Activated naive CD8-positive, alpha-beta T cell treated with anti-CD3 and anti-CD28 coated beads, Interleukin-2, amount 50 U/mL, for 24 hours (primary cell): ENCODE results near the gene ZNF48.

Experiments
- ATAC-seq: fragments of 150-1000 bp; cut with Tn5 transposase; one replicate; pipeline ENCODE4 v1.10.0; 2021
- DNase-seq: peaks from one replicate; pipeline ENCODE4 v3.0.0; 2021
- H3K27ac Mint-ChIP-seq: one replicate; pipeline ENCODE4 v1.8.0; 2021; ENCODE audit warnings: mild to moderate bottlenecking, mixed read lengths
- H3K27me3 Mint-ChIP-seq: one replicate; pipeline ENCODE4 v1.8.0; 2021; ENCODE audit warnings: mixed read lengths
- H3K36me3 Mint-ChIP-seq: one replicate; pipeline ENCODE4 v1.8.0; 2021; ENCODE audit warnings: low read depth, mixed read lengths
- H3K4me1 Mint-ChIP-seq: one replicate; pipeline ENCODE4 v1.8.0; 2021; ENCODE audit warnings: mixed read lengths
- H3K4me3 Mint-ChIP-seq: one replicate; pipeline ENCODE4 v1.8.0; 2021; ENCODE audit warnings: mild to moderate bottlenecking, moderate library complexity, mixed read lengths
- H3K9me3 Mint-ChIP-seq: one replicate; pipeline ENCODE4 v1.8.0; 2021; ENCODE audit warnings: mixed read lengths

Gene ZNF48

GRCh38 chr16:30418350-30419181, 23.3 kb downstream of the ZNF48 start:
- H3K36me3 Mint-ChIP-seq: peaks cover 46% of the 10 kb centered on the region
- ATAC-seq: no peak
- peak overlapping the region; percentile 42 for H3K4me3 Mint-ChIP-seq
- peaks cover 31% of the 10 kb centered on the region for H3K4me1 Mint-ChIP-seq
- DNase-seq: no peak
- no peaks in the 10 kb centered on the region for H3K9me3 Mint-ChIP-seq
- peak overlapping the region; percentile 80 for H3K27ac Mint-ChIP-seq
- H3K27me3 Mint-ChIP-seq: no peaks in the 10 kb centered on the region

GRCh38 chr16:30421010-30421409, 25.8 kb downstream of the ZNF48 start:
- Mint-ChIP-seq H3K36me3 (peaks cover 50% of the 10 kb centered on the region), H3K4me1 (peaks cover 27% of the 10 kb centered on the region), H3K4me3 (no peak overlapping the region), H3K27ac (no peak overlapping the region), H3K27me3 (no peaks in the 10 kb centered on the region), H3K9me3 (no peaks in the 10 kb centered on the region)
- ATAC-seq (no peak), DNase-seq (no peak)

- DNase-seq: no peak
- Mint-ChIP-seq H3K4me1 (peaks cover 20% of the 10 kb centered on the region), H3K9me3 (no peaks in the 10 kb centered on the region), H3K4me3 (no peak overlapping the region), H3K27ac (no peak overlapping the region), H3K36me3 (peaks cover 18% of the 10 kb centered on the region), H3K27me3 (no peaks in the 10 kb centered on the region)
- ATAC-seq: no peak
Measured at GRCh38 chr16:30428055-30428454, 32.8 kb downstream of the ZNF48 start.

- peaks cover 8% of the 10 kb centered on the region for H3K36me3 Mint-ChIP-seq
- H3K4me1 Mint-ChIP-seq: peaks cover 28% of the 10 kb centered on the region
- no peaks in the 10 kb centered on the region for H3K27me3 Mint-ChIP-seq
- no peaks in the 10 kb centered on the region for H3K9me3 Mint-ChIP-seq
- no peak overlapping the region for H3K4me3 Mint-ChIP-seq
- peak; percentile 13 for ATAC-seq
- DNase-seq: no peak
- no peak overlapping the region for H3K27ac Mint-ChIP-seq
Measured at GRCh38 chr16:30429418-30429677, 34.1 kb downstream of the ZNF48 start.

- peak; percentile 97 for ATAC-seq
- DNase-seq: peak; percentile 95
- no peak within 1 kb of the TSS for H3K4me3 Mint-ChIP-seq
- H3K4me1 Mint-ChIP-seq: peaks cover 33% of the 10 kb centered on the region
- H3K9me3 Mint-ChIP-seq: no peaks in the 10 kb centered on the region
- H3K27ac Mint-ChIP-seq: no peak within 1 kb of the TSS
- peaks cover 5% of the 10 kb centered on the region for H3K36me3 Mint-ChIP-seq
- H3K27me3 Mint-ChIP-seq: peaks cover 2% of the 10 kb centered on the region
Measured at GRCh38 chr16:30429678-30430427, 34.6 kb downstream of the ZNF48 start, which contains the start of gene DCTPP1. DCTPP1 (minus strand) TSS chr16:30430030; CDS start chr16:30429980, 50 bp downstream.

- no peak overlapping the region for H3K27ac Mint-ChIP-seq
- no peak overlapping the region for H3K4me3 Mint-ChIP-seq
- H3K27me3 Mint-ChIP-seq: peaks cover 3% of the 10 kb centered on the region
- peaks cover 36% of the 10 kb centered on the region for H3K4me1 Mint-ChIP-seq
- no peak for DNase-seq
- H3K36me3 Mint-ChIP-seq: peaks cover 5% of the 10 kb centered on the region
- no peaks in the 10 kb centered on the region for H3K9me3 Mint-ChIP-seq
- ATAC-seq: peak; percentile 18
Measured at GRCh38 chr16:30430428-30430970, 35.3 kb downstream of the ZNF48 start.

GRCh38 chr16:30434852-30435251, 39.6 kb downstream of the ZNF48 start:
- H3K4me3 Mint-ChIP-seq: peak overlapping the region; percentile 59
- H3K36me3 Mint-ChIP-seq: no peaks in the 10 kb centered on the region
- DNase-seq: peak; percentile 76
- peak overlapping the region; percentile 90 for H3K27ac Mint-ChIP-seq
- peaks cover 3% of the 10 kb centered on the region for H3K27me3 Mint-ChIP-seq
- no peaks in the 10 kb centered on the region for H3K9me3 Mint-ChIP-seq
- peaks cover 25% of the 10 kb centered on the region for H3K4me1 Mint-ChIP-seq
- peak; percentile 59 for ATAC-seq

- DNase-seq (no peak), ATAC-seq (no peak)
- peaks cover 3% of the 10 kb centered on the region for H3K27me3 Mint-ChIP-seq
- H3K27ac Mint-ChIP-seq: no peak overlapping the region
- H3K4me1 Mint-ChIP-seq: peaks cover 30% of the 10 kb centered on the region
- peaks cover 2% of the 10 kb centered on the region for H3K36me3 Mint-ChIP-seq
- H3K9me3 Mint-ChIP-seq: no peaks in the 10 kb centered on the region
- no peak overlapping the region for H3K4me3 Mint-ChIP-seq
Measured at GRCh38 chr16:30437511-30438046, 42.4 kb downstream of the ZNF48 start.

- ATAC-seq: no peak
- H3K27me3 Mint-ChIP-seq: peaks cover 3% of the 10 kb centered on the region
- H3K4me3 Mint-ChIP-seq: no peak overlapping the region
- no peaks in the 10 kb centered on the region for H3K9me3 Mint-ChIP-seq
- no peak overlapping the region for H3K27ac Mint-ChIP-seq
- H3K4me1 Mint-ChIP-seq: peaks cover 33% of the 10 kb centered on the region
- H3K36me3 Mint-ChIP-seq: peaks cover 11% of the 10 kb centered on the region
- DNase-seq: no peak
Measured at GRCh38 chr16:30438835-30439234, 43.6 kb downstream of the ZNF48 start.

GRCh38 chr16:30439720-30440348, 44.6 kb downstream of the ZNF48 start:
- Mint-ChIP-seq H3K4me1 (peaks cover 33% of the 10 kb centered on the region), H3K27me3 (peaks cover under 1% of the 10 kb centered on the region), H3K9me3 (no peaks in the 10 kb centered on the region), H3K4me3 (no peak overlapping the region), H3K27ac (no peak overlapping the region), H3K36me3 (peaks cover 17% of the 10 kb centered on the region)
- ATAC-seq (no peak), DNase-seq (no peak)

- H3K4me3 Mint-ChIP-seq: peak overlapping the region; percentile 91
- peaks cover 34% of the 10 kb centered on the region for H3K4me1 Mint-ChIP-seq
- ATAC-seq (no peak), DNase-seq (no peak)
- H3K27me3 Mint-ChIP-seq: no peaks in the 10 kb centered on the region
- no peak overlapping the region for H3K27ac Mint-ChIP-seq
- H3K36me3 Mint-ChIP-seq: peaks cover 22% of the 10 kb centered on the region
- H3K9me3 Mint-ChIP-seq: no peaks in the 10 kb centered on the region
Measured at GRCh38 chr16:30443631-30444030, 48.4 kb downstream of the ZNF48 start.

GRCh38 chr16:30444231-30445148, 49.3 kb downstream of the ZNF48 start:
- no peak for ATAC-seq
- peaks cover 35% of the 10 kb centered on the region for H3K4me1 Mint-ChIP-seq
- H3K36me3 Mint-ChIP-seq: peaks cover 22% of the 10 kb centered on the region
- DNase-seq: no peak
- peak overlapping the region; percentile 91 for H3K4me3 Mint-ChIP-seq
- peak overlapping the region; percentile 77 for H3K27ac Mint-ChIP-seq
- H3K27me3 Mint-ChIP-seq: no peaks in the 10 kb centered on the region
- no peaks in the 10 kb centered on the region for H3K9me3 Mint-ChIP-seq

- peak overlapping the region; percentile 77 for H3K27ac Mint-ChIP-seq
- H3K27me3 Mint-ChIP-seq: no peaks in the 10 kb centered on the region
- peaks cover 22% of the 10 kb centered on the region for H3K36me3 Mint-ChIP-seq
- no peaks in the 10 kb centered on the region for H3K9me3 Mint-ChIP-seq
- DNase-seq (no peak), ATAC-seq (peak; percentile 21)
- peak overlapping the region; percentile 91 for H3K4me3 Mint-ChIP-seq
- H3K4me1 Mint-ChIP-seq: peaks cover 37% of the 10 kb centered on the region
Measured at GRCh38 chr16:30445149-30445407, 49.9 kb downstream of the ZNF48 start.
